NOMO-1 (cell line): Measurements from ENCODE around the gene TMEM131L.
"Not testable (repeated sequence)": the region's sequence is repeated elsewhere in the genome, so short reads cannot be mapped to it uniquely, and the experiment has no call there.

Source experiments
- DNase-seq, 2 experiments: peaks; one replicate each; lab custom pipeline; 2025; ENCODE audit not compliant: unreplicated experiment in 2 of 2; lab: John Stamatoyannopoulos, UW

The TMEM131L gene

GRCh38 chr4:153639833-153640802, 174.0 kb downstream of the TMEM131L start:
- no peak for DNase-seq

GRCh38 chr4:153641532-153641931, 175.4 kb downstream of the TMEM131L start:
- no peak for DNase-seq

GRCh38 chr4:153643406-153644383, 177.5 kb downstream of the TMEM131L start:
- peak; percentile 18 to 88 for DNase-seq

- DNase-seq = no peak
These were observed 179.0 kb downstream of the TMEM131L start for GRCh38 chr4:153645183-153645582.

- no peak for DNase-seq
These were observed 180.1 kb downstream of the TMEM131L start for GRCh38 chr4:153646261-153646660.

GRCh38 chr4:153646978-153647377, 180.8 kb downstream of the TMEM131L start:
- DNase-seq = no peak

GRCh38 chr4:153647975-153648374, 181.8 kb downstream of the TMEM131L start:
- no peak for DNase-seq

GRCh38 chr4:153649572-153649991, 183.4 kb downstream of the TMEM131L start:
- no peak for DNase-seq

GRCh38 chr4:153651116-153651515, 185.0 kb downstream of the TMEM131L start:
- DNase-seq = peak in 1 of 2 experiments; percentile 40

GRCh38 chr4:153651587-153651986, 185.4 kb downstream of the TMEM131L start:
- DNase-seq = peak; percentile 86 to 98

- no peak for DNase-seq
These were observed 186.1 kb downstream of the TMEM131L start for GRCh38 chr4:153652051-153652784.

GRCh38 chr4:153655002-153655541, 188.9 kb downstream of the TMEM131L start:
- no peak for DNase-seq

GRCh38 chr4:153655928-153656327, 189.8 kb downstream of the TMEM131L start:
- peak; percentile 63 to 74 for DNase-seq

GRCh38 chr4:153661215-153661822, 195.2 kb downstream of the TMEM131L start:
- DNase-seq = peak; percentile 88 to 98

- DNase-seq = no peak
These were observed 195.7 kb downstream of the TMEM131L start for GRCh38 chr4:153661908-153662307.

GRCh38 chr4:153663667-153664066, 197.5 kb downstream of the TMEM131L start:
- no peak for DNase-seq

GRCh38 chr4:153666505-153666904, 200.3 kb downstream of the TMEM131L start:
- DNase-seq = not testable (repeated sequence)

- DNase-seq = no peak
These were observed 202.5 kb downstream of the TMEM131L start for GRCh38 chr4:153668647-153669046.

GRCh38 chr4:153669838-153670237, 203.7 kb downstream of the TMEM131L start:
- DNase-seq = no peak

- DNase-seq = no peak
These were observed 210.3 kb downstream of the TMEM131L start for GRCh38 chr4:153676486-153676885.
